Measurements from ENCODE around the gene SYS1. TPM values are rescaled to one million over a fixed set of nuclear protein-coding genes. Genes with fewer than 3 reads are reported as not detected.

SYS1 gene
- total and polyA plus RNA-seq, 2 of the 8 experiments (the other 6 are each of a cell fraction or from before 2014, with no cell fraction given), result 19.6 to 50.8 TPM

GRCh38 chr20:45339799-45340198, 23.2 kb upstream of the SYS1 start (continued):
- TF ChIP-seq CTCF (IDR thresholded peaks at IDR 0.05; ENCODE audit: control extremely low read depth in 1 of 3, insufficient read depth in 1 of 3, low read depth in 1 of 3, low read length in 3 of 3), result no peak
- no peak for TF ChIP-seq ASH2L (IDR thresholded peaks at IDR 0.05; ENCODE audit: low read length)

All from H1 (cell line).